KMS-11 (cell line): ENCODE results near the gene MUC21.

Source experiments
- H2AFZ ChIP-seq: fragments of 200-600 bp; sonication (generic); 2 replicates; pipeline ENCODE4 v1.6.1; 2016; ENCODE audit warnings: antibody characterized with exemption, mixed run types, low read depth
- H3K27ac ChIP-seq: fragments of 200-600 bp; sonication (generic); 2 replicates; pipeline ENCODE4 v1.6.1; 2016; ENCODE audit warnings: mild to moderate bottlenecking, mixed run types
- H3K27me3 ChIP-seq: fragments of 200-600 bp; sonication (generic); 2 replicates; pipeline ENCODE4 v1.6.1; 2017; ENCODE audit warnings: mild to moderate bottlenecking, low read depth, mixed run types, moderate library complexity; ENCODE audit not compliant: insufficient read depth
- H3K36me3 ChIP-seq: fragments of 200-600 bp; sonication (generic); 2 replicates; pipeline ENCODE4 v1.6.1; 2017; ENCODE audit warnings: mild to moderate bottlenecking, mixed run types; ENCODE audit not compliant: insufficient read depth
- H3K4me1 ChIP-seq: fragments of 200-600 bp; sonication (generic); 2 replicates; pipeline ENCODE4 v1.6.1; 2016; ENCODE audit warnings: mild to moderate bottlenecking, low read depth, mixed run types; ENCODE audit not compliant: poor library complexity, severe bottlenecking
- H3K4me2 ChIP-seq: fragments of 200-600 bp; sonication (generic); 2 replicates; pipeline ENCODE4 v1.7.0; 2016; ENCODE audit warnings: mild to moderate bottlenecking, mixed run types
- H3K4me3 ChIP-seq: fragments of 200-600 bp; sonication (generic); IDR thresholded peaks from 2 replicates; pipeline ENCODE4 v1.6.1; 2017; ENCODE audit warnings: low read depth, low read length, mixed read lengths; ENCODE audit not compliant: insufficient read depth
- H3K79me2 ChIP-seq: fragments of 200-600 bp; sonication (generic); 2 replicates; pipeline ENCODE4 v1.6.1; 2016; ENCODE audit warnings: low read depth, mixed run types; ENCODE audit not compliant: insufficient read depth
- H3K9ac ChIP-seq: fragments of 200-600 bp; sonication (generic); 2 replicates; pipeline ENCODE4 v1.6.1; 2016; ENCODE audit warnings: mild to moderate bottlenecking, mixed run types
- H4K20me1 ChIP-seq: fragments of 200-600 bp; sonication (generic); 2 replicates; pipeline ENCODE4 v1.6.1; 2016; ENCODE audit warnings: mild to moderate bottlenecking, mixed run types; ENCODE audit not compliant: insufficient read depth
- TF ChIP-seq, protein P1 (sequence below): fragments of 200-600 bp; sonication (generic); conservative IDR thresholded peaks from 2 replicates; pipeline ENCODE4 v1.6.1; 2017; ENCODE audit warnings: low read depth, mild to moderate bottlenecking, antibody characterized with exemption, low read length, moderate library complexity, mixed read lengths

Gene MUC21

GRCh38 chr6:31033075-31033474 lies 49.6 kb downstream of the MUC21 start:
- Histone ChIP-seq H3K4me2 (no peak overlapping the region), H3K36me3 (no peaks in the 10 kb centered on the region)

GRCh38 chr6:31035862-31036497 lies 52.5 kb downstream of the MUC21 start:
- Histone ChIP-seq H3K9ac (no peak overlapping the region), H3K79me2 (no peaks in the 10 kb centered on the region), H3K27ac (no peak overlapping the region), H3K36me3 (no peaks in the 10 kb centered on the region), H3K4me3 (no peak overlapping the region), H3K4me1 (no peaks in the 10 kb centered on the region), H3K4me2 (no peak overlapping the region), H2AFZ (no peak overlapping the region), H3K27me3 (no peaks in the 10 kb centered on the region), H4K20me1 (no peaks in the 10 kb centered on the region)
- TF ChIP-seq, protein P1, sequence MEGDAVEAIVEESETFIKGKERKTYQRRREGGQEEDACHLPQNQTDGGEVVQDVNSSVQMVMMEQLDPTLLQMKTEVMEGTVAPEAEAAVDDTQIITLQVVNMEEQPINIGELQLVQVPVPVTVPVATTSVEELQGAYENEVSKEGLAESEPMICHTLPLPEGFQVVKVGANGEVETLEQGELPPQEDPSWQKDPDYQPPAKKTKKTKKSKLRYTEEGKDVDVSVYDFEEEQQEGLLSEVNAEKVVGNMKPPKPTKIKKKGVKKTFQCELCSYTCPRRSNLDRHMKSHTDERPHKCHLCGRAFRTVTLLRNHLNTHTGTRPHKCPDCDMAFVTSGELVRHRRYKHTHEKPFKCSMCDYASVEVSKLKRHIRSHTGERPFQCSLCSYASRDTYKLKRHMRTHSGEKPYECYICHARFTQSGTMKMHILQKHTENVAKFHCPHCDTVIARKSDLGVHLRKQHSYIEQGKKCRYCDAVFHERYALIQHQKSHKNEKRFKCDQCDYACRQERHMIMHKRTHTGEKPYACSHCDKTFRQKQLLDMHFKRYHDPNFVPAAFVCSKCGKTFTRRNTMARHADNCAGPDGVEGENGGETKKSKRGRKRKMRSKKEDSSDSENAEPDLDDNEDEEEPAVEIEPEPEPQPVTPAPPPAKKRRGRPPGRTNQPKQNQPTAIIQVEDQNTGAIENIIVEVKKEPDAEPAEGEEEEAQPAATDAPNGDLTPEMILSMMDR: no peak

More at GRCh38 chr6:31033075-31033474, 49.6 kb downstream of the MUC21 start:
- Histone ChIP-seq H3K9ac (no peak overlapping the region), H3K27ac (no peak overlapping the region), H2AFZ (no peak overlapping the region), H3K79me2 (no peaks in the 10 kb centered on the region), H3K4me3 (no peak overlapping the region), H3K4me1 (no peaks in the 10 kb centered on the region), H3K27me3 (no peaks in the 10 kb centered on the region), H4K20me1 (no peaks in the 10 kb centered on the region)
- TF ChIP-seq, protein P1: no peak

DNA sequence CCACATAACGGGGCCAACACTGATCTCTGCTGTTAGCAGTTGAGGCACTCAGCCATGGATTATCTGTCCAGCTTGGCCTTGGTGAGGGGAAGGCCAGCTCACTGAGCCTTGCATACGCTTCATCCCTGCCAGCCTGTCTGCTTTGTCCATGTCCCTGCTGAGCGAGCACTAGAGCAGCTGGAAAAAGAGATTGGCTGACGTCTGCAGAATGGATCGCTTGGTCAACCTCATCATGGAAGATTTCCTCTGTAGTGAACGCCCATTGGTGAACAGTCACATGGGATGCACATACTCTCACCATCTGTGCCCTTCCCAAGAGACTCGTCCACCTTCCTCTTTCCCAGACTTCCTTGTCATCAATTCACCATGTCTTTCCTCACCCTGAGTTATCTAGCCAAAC lies 53.7 kb downstream of the MUC21 start:
- Histone ChIP-seq H3K36me3 (no peaks in the 10 kb centered on the region), H2AFZ (no peak overlapping the region), H3K4me3 (no peak overlapping the region), H3K4me2 (no peak overlapping the region), H3K27me3 (no peaks in the 10 kb centered on the region), H3K9ac (no peak overlapping the region), H3K4me1 (no peaks in the 10 kb centered on the region), H3K27ac (no peak overlapping the region), H3K79me2 (no peaks in the 10 kb centered on the region), H4K20me1 (no peaks in the 10 kb centered on the region)
- TF ChIP-seq, protein P1: no peak

DNA sequence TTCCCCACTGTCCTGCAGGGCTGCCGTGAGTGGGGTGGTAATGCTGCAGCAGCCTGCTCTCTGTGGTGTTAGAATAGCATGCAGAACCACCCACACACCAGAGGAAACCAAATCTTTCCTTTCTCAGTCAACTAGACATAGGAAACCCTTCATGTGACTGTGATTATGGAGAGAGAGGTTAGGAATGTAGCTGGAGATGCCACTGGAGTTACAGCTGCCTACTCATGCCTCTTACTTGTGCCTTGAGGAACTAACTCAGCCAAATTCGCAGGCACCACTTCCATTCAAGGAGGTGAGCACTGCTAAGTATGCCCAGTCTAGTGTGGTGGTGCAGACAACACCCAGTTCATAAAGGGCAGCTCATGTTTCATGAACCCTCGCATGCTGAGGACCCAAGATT lies 54.2 kb downstream of the MUC21 start:
- H3K9ac ChIP-seq: no peak overlapping the region
- H2AFZ ChIP-seq: no peak overlapping the region
- H3K27ac ChIP-seq: no peak overlapping the region
- no peaks in the 10 kb centered on the region for H3K36me3 ChIP-seq
- H4K20me1 ChIP-seq: no peaks in the 10 kb centered on the region
- TF ChIP-seq, protein P1: no peak
- H3K4me1 ChIP-seq: no peaks in the 10 kb centered on the region
- H3K4me2 ChIP-seq: no peak overlapping the region
- H3K79me2 ChIP-seq: no peaks in the 10 kb centered on the region
- H3K27me3 ChIP-seq: no peaks in the 10 kb centered on the region
- no peak overlapping the region for H3K4me3 ChIP-seq
